GM12878 (cell line): ENCODE results near the gene PKP2. TPM values are rescaled to one million over a fixed set of nuclear protein-coding genes. Genes with fewer than 3 reads are reported as not detected.

Experiments
- ATAC-seq: fragments of 200-7000 bp; cut with Tn5 transposase; 3 replicates; pipeline ENCODE4 v1.9.1; 2020; ENCODE audit warnings: mild to moderate bottlenecking, moderate library complexity
- BruUV-seq: library from RNA; stranded (reverse); fragments of 400-500 nt; replicated peaks from 2 replicates; lab custom pipeline; 2021; lab: Mats Ljungman, UMichigan
- CTCF ChIA-PET: fragments of 300-600 bp; sonication (Branson Sonifier 250); formaldehyde crosslinking; extraction: SDS; loops from one replicate; lab custom pipeline; 2021; ENCODE audit warnings: inconsistent platforms; lab: Yijun Ruan, JAX
- POLR2A ChIA-PET: fragments of 350-600 bp; formaldehyde crosslinking; extraction: SDS; loops from one replicate; lab custom pipeline; 2021; ENCODE audit warnings: inconsistent platforms; lab: Charles Lee
- RAD21 ChIA-PET: fragments of 300-600 bp; sonication (Branson Sonifier 250); formaldehyde crosslinking; loops from one replicate; lab custom pipeline; 2023; ENCODE audit warnings: antibody characterized with exemption; ENCODE audit not compliant: unreplicated experiment; lab: Charles Lee
- SMC1A ChIA-PET: fragments of 300-600 bp; sonication (Branson Sonifier 250); formaldehyde crosslinking; loops from one replicate; lab custom pipeline; 2023; ENCODE audit not compliant: unreplicated experiment, uncharacterized antibody; lab: Charles Lee
- DNase-seq: peaks from one replicate; pipeline ENCODE4 v3.0.0-alpha.2; 2011; ENCODE audit warnings: low read depth, low spot score
- FAIRE-seq: peaks from 3 replicates; lab custom pipeline; 2011; peaks lifted over from hg19 to GRCh38; lab: Jason Lieb, UNC
- H2AFZ ChIP-seq: 2 replicates; pipeline ENCODE4 v1.6.0; 2011; ENCODE audit warnings: low read depth, low read length, control low read depth; ENCODE audit not compliant: control insufficient read depth
- H3K27ac ChIP-seq: 2 replicates; pipeline ENCODE4 v1.5.1; 2011; ENCODE audit warnings: control low read depth; ENCODE audit not compliant: control insufficient read depth, insufficient read depth
- H3K27me3 ChIP-seq, 2 experiments: replicated peaks in 1 of 2; 2 replicates each; pipeline versions ENCODE4 v1.6.0 to v1.6.1; 2011; ENCODE audit warnings: low read length in 1 of 2; ENCODE audit not compliant: control insufficient read depth in 2 of 2, insufficient read depth in 2 of 2
- H3K36me3 ChIP-seq, 2 experiments: 2 replicates each; pipeline ENCODE4 v1.5.1; 2011; ENCODE audit warnings: low read length in 1 of 2; ENCODE audit not compliant: control insufficient read depth in 2 of 2, insufficient read depth in 2 of 2
- H3K4me1 ChIP-seq: 2 replicates; pipeline ENCODE4 v1.6.1; 2011; ENCODE audit warnings: mild to moderate bottlenecking, low read length, moderate library complexity, mixed read lengths; ENCODE audit not compliant: control insufficient read depth, insufficient read depth
- H3K4me2 ChIP-seq: 2 replicates; pipeline ENCODE4 v1.6.0; 2011; ENCODE audit warnings: control low read depth; ENCODE audit not compliant: control insufficient read depth, insufficient read depth
- H3K4me3 ChIP-seq: fragments of 200-600 bp; sonication (generic); 2 replicates; pipeline ENCODE4 v1.5.1; 2016
- H3K79me2 ChIP-seq: 2 replicates; pipeline ENCODE4 v1.6.0; 2011; ENCODE audit warnings: low read length; ENCODE audit not compliant: control insufficient read depth, insufficient read depth
- H3K9ac ChIP-seq: 2 replicates; pipeline ENCODE4 v1.8.0; 2011; ENCODE audit warnings: low read length, control low read depth, mixed read lengths; ENCODE audit not compliant: control insufficient read depth, insufficient read depth
- H3K9me3 ChIP-seq: replicated peaks from 3 replicates; pipeline ENCODE4 v1.5.1; 2011; ENCODE audit warnings: mild to moderate bottlenecking, low read length; ENCODE audit not compliant: control insufficient read depth, insufficient read depth
- H4K20me1 ChIP-seq: 2 replicates; pipeline ENCODE4 v1.6.0; 2011; ENCODE audit not compliant: control insufficient read depth, insufficient read depth
- CBX5 ChIP-seq: sonication (generic); IDR thresholded peaks from 2 replicates; pipeline ENCODE4 v1.6.1; 2016; ENCODE audit warnings: low read depth, moderate library complexity, mild to moderate bottlenecking, inconsistent platforms
- CEBPZ ChIP-seq: fragments of 150-350 bp; IDR thresholded peaks from 2 replicates; pipeline ENCODE4 v1.6.1; 2016; ENCODE audit warnings: low read depth, low read length
- CHD2 ChIP-seq: IDR thresholded peaks from 2 replicates; pipeline ENCODE4 v1.6.1; 2011; ENCODE audit warnings: low read depth, low read length, improper control_type of control experiment, borderline replicate concordance
- ESRRA ChIP-seq: IDR thresholded peaks from 2 replicates; pipeline ENCODE4 v1.6.1; 2012; ENCODE audit warnings: mild to moderate bottlenecking, low read length, improper control_type of control experiment
- HDAC6 ChIP-seq: fragments of 200-600 bp; sonication (generic); IDR thresholded peaks from one replicate; pipeline ENCODE4 v1.8.0; 2017; ENCODE audit warnings: antibody characterized with exemption; ENCODE audit not compliant: unreplicated experiment
- MYB ChIP-seq: fragments of 150-350 bp; IDR thresholded peaks from 2 replicates; pipeline ENCODE4 v1.6.1; 2014; ENCODE audit warnings: mild to moderate bottlenecking, low read depth, low read length, borderline replicate concordance
- NFYA ChIP-seq: IDR thresholded peaks from 2 replicates; pipeline ENCODE4 v1.6.1; 2011; ENCODE audit warnings: low read depth, mild to moderate bottlenecking, low read length, improper control_type of control experiment, borderline replicate concordance
- RB1 ChIP-seq: fragments of 450-650 bp; formaldehyde crosslinking; IDR thresholded peaks from 2 replicates; pipeline ENCODE4 v1.6.1; 2017; ENCODE audit warnings: mild to moderate bottlenecking, borderline replicate concordance
- RBBP5 ChIP-seq: fragments of 200-600 bp; sonication (generic); conservative IDR thresholded peaks from 2 replicates; pipeline ENCODE4 v1.6.1; 2016
- RCOR1 ChIP-seq: conservative IDR thresholded peaks from 2 replicates; pipeline ENCODE4 v1.6.1; 2012; ENCODE audit warnings: low read depth, low read length, improper control_type of control experiment
- SMAD1 ChIP-seq: fragments of 450-650 bp; IDR thresholded peaks from 2 replicates; pipeline ENCODE4 v1.6.1; 2018; ENCODE audit warnings: mild to moderate bottlenecking, low read depth; ENCODE audit not compliant: partially characterized antibody
- ZNF207 ChIP-seq: fragments of 450-650 bp; IDR thresholded peaks from 2 replicates; pipeline ENCODE4 v1.6.1; 2014; ENCODE audit warnings: antibody characterized with exemption, mild to moderate bottlenecking, borderline replicate concordance
- ZNF24 ChIP-seq: fragments of 450-650 bp; IDR thresholded peaks from 2 replicates; pipeline ENCODE4 v1.6.1; 2017; ENCODE audit warnings: antibody characterized with exemption, mild to moderate bottlenecking
- ZNF274 ChIP-seq: IDR thresholded peaks from one replicate; pipeline ENCODE4 v1.8.0; 2011; ENCODE audit not compliant: insufficient read length, insufficient read depth
- WGBS: methylation state at CpG from one replicate; pipeline ENCODE4 v1.1.6; 2016; ENCODE audit warnings: low lambda C conversion rate; ENCODE audit not compliant: insufficient replicate concordance, insufficient coverage; ENCODE audit errors: missing lambda C conversion rate; 5-methylcytosine and 5-hydroxymethylcytosine counted together
- in situ Hi-C: fragments of 300-500 bp; cut with MboI; formaldehyde crosslinking; loops from 9 replicates; pipeline ENCODE4 v1.14.3; 2018; ENCODE audit warnings: mixed read lengths
- intact Hi-C: fragments of 100-400 bp; cut with micrococcal nuclease; formaldehyde crosslinking; loops from one replicate; pipeline ENCODE4 v1.14.2; 2022; ENCODE audit not compliant: unreplicated experiment
- polyA plus RNA-seq, 11 experiments: library from polyadenylated mRNA; depleted of rRNA in 4 of 11; unstranded in 6 of 11; stranded (reverse) in 5 of 11; fragments of >200 nt; fragmentation: Nextera tagmentation in 4 of 11; fragmentation: Illumina TruSeq in 1 of 11; extraction: Ambion mirVana in 4 of 11; extraction: Trizol in 1 of 11; gene quantifications; 1 replicate in 1 of 11; 2 replicates in 10 of 11; pipeline versions ENCODE4 v1.2.1 to v1.2.3, GENCODE V29; 2011 to 2016; ENCODE audit warnings: inconsistent platforms in 2 of 11, missing spikeins in 2 of 11, low read depth in 1 of 11
- total RNA-seq, 4 experiments: library from RNA; depleted of rRNA in 3 of 4; stranded (reverse); fragments of >200 nt in 3 of 4; fragmentation: Illumina TruSeq in 1 of 4; extraction: Trizol in 1 of 4; gene quantifications; 2 replicates each; pipeline versions ENCODE4 v1.2.1 to v1.2.3, GENCODE V29; 2013 to 2021

The PKP2 gene
- total and polyA plus RNA-seq, 10 of the 15 experiments (the other 5 are each of a cell fraction or from before 2014, with no cell fraction given), result 0.02 to 4.1 (median 0.07) TPM; not detected in 4

DNA sequence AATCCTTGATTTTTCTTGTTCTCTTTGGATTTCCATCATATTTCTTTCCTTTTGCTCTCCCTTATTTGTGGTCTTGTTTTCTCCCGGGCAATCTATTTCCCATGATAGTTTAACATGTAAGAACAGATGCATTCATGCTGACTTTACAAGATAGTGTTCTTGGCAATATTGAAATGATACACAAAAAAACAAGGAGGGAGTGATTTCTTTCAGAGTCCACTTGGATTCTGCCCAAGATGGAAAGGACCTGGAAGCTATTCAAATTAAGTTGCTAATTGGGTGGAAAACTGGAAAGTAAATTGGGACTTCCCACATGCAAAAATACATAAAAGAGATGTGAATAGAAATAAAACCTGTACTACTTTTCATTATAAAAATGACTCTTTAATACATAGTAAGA is 126.4 kb downstream of the PKP2 start:
- BruUV-seq, result no TSS peak
- ChIA-PET RAD21 (interaction anchor here (1.5 kb wide), 1 partner anchor 15 kb away, joined by 4 read pairs; the partner anchor contains the start of gene YARS2), SMC1A (interaction anchor here (5.1 kb wide), 1 partner anchor 14 kb away, joined by 23 read pairs; the partner anchor contains the start of gene YARS2), CTCF (interaction anchor here (2.3 kb wide), 1 partner anchor 14 kb away, joined by 6 read pairs; the partner anchor contains the start of gene YARS2), POLR2A (no interaction called here)
- Histone ChIP-seq H2AFZ (no peak overlapping the region), H3K4me2 (no peak overlapping the region), H3K36me3 (no peaks in the 10 kb centered on the region), H3K9ac (no peak overlapping the region), H3K27ac (no peak overlapping the region), H3K4me3 (no peak overlapping the region), H3K27me3 (no peaks in the 10 kb centered on the region), H3K79me2 (no peaks in the 10 kb centered on the region), H4K20me1 (no peaks in the 10 kb centered on the region), H3K9me3 (no peaks in the 10 kb centered on the region), H3K4me1 (no peaks in the 10 kb centered on the region)
- in situ Hi-C loops, result loop anchor here (25.0 kb wide), 1 partner anchor 1592 kb away; no protein-coding TSS in a partner anchor
- WGBS, result 29% methylated on average over 1 of the region's 1 CpG
- TF ChIP-seq ESRRA (no peak), ZNF24 (no peak), ZNF207 (no peak), CBX5 (no peak), HDAC6 (no peak)
- intact Hi-C loops, result no loop called here
- FAIRE-seq (no peak), DNase-seq (no peak), ATAC-seq (no peak)

DNA sequence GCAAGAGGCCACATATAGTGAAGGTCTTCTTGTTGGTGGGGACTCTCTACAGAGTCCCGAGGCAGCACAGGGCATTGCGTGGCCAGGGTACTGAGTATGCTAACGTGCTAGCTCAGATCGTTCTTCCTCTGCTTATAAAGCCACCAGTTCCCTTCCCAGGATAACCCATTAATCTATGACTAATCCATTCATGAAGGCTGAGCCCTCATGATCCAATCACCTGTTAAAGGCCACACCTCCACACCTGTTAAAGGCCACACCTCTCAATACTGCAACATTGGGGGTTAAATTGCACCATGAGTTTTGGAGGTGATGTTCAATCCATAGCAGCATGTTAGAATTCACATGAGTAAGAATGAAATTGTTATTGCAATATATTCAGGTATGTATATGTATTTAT is 128.1 kb downstream of the PKP2 start:
- in situ Hi-C loops (loop anchor here (25.0 kb wide), 1 partner anchor 1594 kb away; no protein-coding TSS in a partner anchor), intact Hi-C loops (no loop called here)
- Histone ChIP-seq H3K4me3 (no peak overlapping the region), H4K20me1 (no peaks in the 10 kb centered on the region), H3K79me2 (no peaks in the 10 kb centered on the region), H3K4me2 (no peak overlapping the region), H3K9ac (no peak overlapping the region), H3K27me3 (no peaks in the 10 kb centered on the region), H2AFZ (no peak overlapping the region), H3K9me3 (no peaks in the 10 kb centered on the region), H3K27ac (no peak overlapping the region), H3K4me1 (no peaks in the 10 kb centered on the region), H3K36me3 (no peaks in the 10 kb centered on the region)
- FAIRE-seq, result no peak
- BruUV-seq, result no TSS peak
- ATAC-seq, result no peak
- TF ChIP-seq RBBP5 (no peak), SMAD1 (no peak), CEBPZ (no peak), ZNF274 (no peak), CHD2 (no peak), MYB (no peak), RCOR1 (no peak), NFYA (no peak), RB1 (no peak)
- ChIA-PET RAD21 (no interaction called here), CTCF (no interaction called here), POLR2A (no interaction called here), SMC1A (interaction anchor here (5.1 kb wide), 1 partner anchor 12 kb away, joined by 23 read pairs; the partner anchor contains the start of gene YARS2)
- WGBS, result 42% methylated on average over 4 of the region's 4 CpGs
- no peak for DNase-seq
